ENCODE results near the gene KIAA1328. TPM values are rescaled to one million over a fixed set of nuclear protein-coding genes. Genes with fewer than 3 reads are reported as not detected.

KIAA1328 gene
- total RNA-seq, 8 experiments from 2014 or later: 2.3 to 11.3 (median 8.8) TPM

DNA sequence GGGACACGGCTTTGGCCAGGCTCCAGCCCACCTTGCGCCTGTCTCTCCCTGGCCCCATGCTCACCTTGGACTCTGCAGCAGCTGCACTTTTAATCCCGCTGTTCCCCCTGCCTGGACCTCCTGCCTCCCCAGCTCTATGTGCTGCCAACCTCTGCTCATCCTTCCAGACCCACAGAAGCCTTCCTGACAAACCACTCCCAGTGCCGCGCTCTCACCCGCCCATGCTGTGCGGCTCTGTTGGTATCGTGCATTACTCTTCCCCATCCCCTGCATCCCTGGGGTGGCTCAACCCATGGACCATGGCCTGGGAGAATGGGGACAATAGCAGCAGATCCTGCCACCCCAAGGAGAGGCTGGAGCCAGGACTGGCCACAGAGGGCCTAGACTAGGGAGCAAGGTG is 433.1 kb downstream of the KIAA1328 start:
- WGBS, 10 experiments: 60 to 100% methylated on average over 1 of the region's 8 CpGs; no CpG with 5 or more reads in 8 of the 10 experiments
- H3K27ac ChIP-seq: no peak overlapping the region
- no peak for ATAC-seq (replicated peaks in 6 of 8)
- H3K4me1 ChIP-seq (replicated peaks in 1 of 2): no peaks in the 10 kb centered on the region
- in situ Hi-C loops (cut with MboI; ENCODE audit: low pct_unique_long_range_greater_than_20kb in 2 of 9, low sequenced_read_pairs in 9 of 9, unreplicated experiment in 9 of 9): no loop called here
- H3K4me3 ChIP-seq: no peak overlapping the region

DNA sequence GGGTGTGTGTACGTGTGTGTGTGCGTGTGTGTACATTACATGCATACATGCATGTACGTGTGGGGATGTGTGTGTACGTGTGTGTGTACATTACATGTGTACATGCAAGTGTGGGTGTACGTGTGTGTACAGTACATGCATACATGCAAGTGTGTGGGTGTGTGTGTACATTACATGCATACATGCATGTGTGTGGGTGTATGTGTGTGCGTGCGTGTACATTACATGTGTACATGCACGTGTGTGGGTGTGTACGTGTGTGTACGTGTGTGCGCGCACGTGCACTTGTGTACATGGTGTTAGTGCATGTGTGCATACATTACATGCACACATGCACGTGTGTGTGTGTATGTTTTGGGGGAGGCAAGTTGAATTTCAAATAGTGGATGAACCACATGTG is 436.0 kb downstream of the KIAA1328 start:
- Histone ChIP-seq H3K4me3 (no peak overlapping the region), H3K27ac (no peak overlapping the region), H3K4me1 (replicated peaks in 1 of 2) (no peaks in the 10 kb centered on the region)
- 47 to 100% (median 69%) methylated on average over 1 to 14 of the region's 14 CpGs; no CpG with 5 or more reads in 3 of the 10 experiments for WGBS, 10 experiments
- in situ Hi-C loops (cut with MboI; ENCODE audit: low pct_unique_long_range_greater_than_20kb in 2 of 9, low sequenced_read_pairs in 9 of 9, unreplicated experiment in 9 of 9): no loop called here
- no peak for ATAC-seq (replicated peaks in 6 of 8)

DNA sequence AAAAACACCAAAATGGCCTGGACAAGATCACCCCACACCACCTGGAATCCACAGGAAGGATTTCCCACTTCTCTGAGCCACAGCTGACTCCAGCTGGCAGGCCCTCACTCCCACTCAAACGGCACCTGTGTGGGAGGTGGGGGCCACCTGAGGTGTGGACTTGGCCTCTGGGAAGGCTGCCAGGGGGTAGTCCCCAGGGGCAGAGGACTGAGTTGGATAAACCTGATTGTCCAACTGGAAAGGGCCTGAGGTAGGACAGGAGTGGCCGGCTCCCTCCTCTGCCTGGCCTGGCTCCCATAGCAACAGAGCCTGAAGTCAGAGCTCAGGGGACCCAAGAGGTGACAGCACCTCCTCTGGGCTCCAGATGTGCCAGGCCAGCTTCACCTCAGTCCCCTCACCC is 436.5 kb downstream of the KIAA1328 start:
- ATAC-seq (replicated peaks in 6 of 8): no peak
- Histone ChIP-seq H3K27ac (no peak overlapping the region), H3K4me3 (no peak overlapping the region), H3K4me1 (replicated peaks in 1 of 2) (no peaks in the 10 kb centered on the region)
- in situ Hi-C loops (cut with MboI; ENCODE audit: low pct_unique_long_range_greater_than_20kb in 2 of 9, low sequenced_read_pairs in 9 of 9, unreplicated experiment in 9 of 9): no loop called here
- 20 to 40% methylated on average over 1 of the region's 2 CpGs; no CpG with 5 or more reads in 8 of the 10 experiments for WGBS, 10 experiments

DNA sequence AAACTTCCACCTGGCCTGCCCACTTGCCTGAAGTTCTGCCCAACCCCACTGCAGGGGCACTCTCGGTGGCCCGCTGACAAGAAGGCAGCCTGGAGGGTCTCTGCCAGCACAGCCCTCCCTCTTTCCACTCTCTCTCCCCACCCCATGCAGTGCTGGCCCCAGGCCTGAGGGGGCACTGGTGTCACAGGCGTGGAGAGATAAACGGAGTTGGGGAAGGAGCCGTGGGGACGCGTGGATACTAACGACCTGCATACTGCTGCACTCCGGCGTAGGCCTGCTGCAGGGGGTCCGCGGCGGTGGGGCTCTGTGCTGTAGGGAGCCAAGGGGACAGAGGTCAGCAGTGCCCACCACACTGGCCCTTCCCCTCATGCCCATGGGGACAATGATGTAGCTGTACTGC is 437.4 kb downstream of the KIAA1328 start:
- peak in 4 of 8 experiments; percentile 27 to 71 (median 46) for ATAC-seq (replicated peaks in 6 of 8)
- in situ Hi-C loops (cut with MboI; ENCODE audit: low pct_unique_long_range_greater_than_20kb in 2 of 9, low sequenced_read_pairs in 9 of 9, unreplicated experiment in 9 of 9): no loop called here
- Histone ChIP-seq H3K4me1 (replicated peaks in 1 of 2) (no peaks in the 10 kb centered on the region), H3K4me3 (no peak overlapping the region), H3K27ac (no peak overlapping the region)
- 0 to 47% (median 32%) methylated on average over 1 to 10 of the region's 13 CpGs; no CpG with 5 or more reads in 6 of the 10 experiments for WGBS, 10 experiments

DNA sequence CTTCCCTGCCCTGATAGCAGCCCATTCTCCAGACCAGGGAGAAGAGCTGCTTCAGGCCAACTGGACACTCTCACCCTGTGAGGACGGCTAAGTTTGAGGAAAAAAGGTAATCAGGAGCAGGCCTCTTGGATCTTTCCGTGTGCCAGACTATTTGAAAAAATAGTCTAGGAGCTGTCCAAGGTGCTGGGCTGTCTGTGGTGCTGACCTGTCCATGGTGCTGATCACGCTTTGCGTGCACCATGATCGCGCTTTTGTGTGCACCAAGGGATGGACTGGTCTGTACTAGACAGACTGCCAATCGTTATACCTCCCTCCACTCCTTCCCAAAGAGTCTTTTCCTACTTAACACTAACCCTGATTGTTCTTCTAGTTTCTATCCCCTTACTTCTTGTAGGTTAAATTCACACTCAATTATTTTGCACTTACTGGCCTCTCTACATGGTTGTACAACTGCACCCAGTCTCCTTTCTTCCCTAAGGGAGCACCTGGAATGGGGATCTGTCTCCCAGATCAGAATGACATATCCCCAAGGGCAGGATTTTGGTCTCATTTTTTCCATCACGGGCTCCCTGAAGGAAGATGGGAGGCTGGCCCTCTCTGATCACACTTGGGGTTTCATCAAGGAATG is 441.2 kb downstream of the KIAA1328 start:
- 0 to 33% (median 23%) methylated on average over 1 to 8 of the region's 8 CpGs; no CpG with 5 or more reads in 1 of the 10 experiments for WGBS, 10 experiments
- peak; percentile 23 to 54 (median 46) for ATAC-seq (replicated peaks in 6 of 8)
- Histone ChIP-seq H3K4me1 (replicated peaks in 1 of 2) (no peaks in the 10 kb centered on the region), H3K27ac (no peak overlapping the region), H3K4me3 (no peak overlapping the region)
- in situ Hi-C loops (cut with MboI; ENCODE audit: low pct_unique_long_range_greater_than_20kb in 2 of 9, low sequenced_read_pairs in 9 of 9, unreplicated experiment in 9 of 9): no loop called here

DNA sequence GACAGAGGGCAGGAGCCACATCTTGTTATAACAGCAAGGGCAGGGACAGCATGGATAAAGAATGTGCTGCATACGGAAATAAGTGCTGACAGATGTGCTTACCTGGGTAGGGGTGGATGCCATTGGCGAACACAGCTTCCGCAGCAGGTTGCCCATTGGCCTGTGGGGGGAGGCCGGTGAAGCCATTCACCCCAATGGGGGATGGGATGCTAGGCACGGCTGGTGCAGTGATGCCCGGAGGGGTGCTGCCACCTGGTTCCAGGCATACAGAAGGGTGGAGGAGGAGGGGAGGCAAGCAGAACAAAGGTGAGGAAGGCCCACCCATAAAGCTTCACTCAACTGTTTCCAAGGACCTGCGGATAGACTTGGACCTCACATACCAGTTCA is 441.7 kb downstream of the KIAA1328 start:
- no peak for ATAC-seq (replicated peaks in 6 of 8)
- WGBS, 10 experiments: 0 to 100% (median 70%) methylated on average over 1 to 3 of the region's 7 CpGs; no CpG with 5 or more reads in 6 of the 10 experiments

DNA sequence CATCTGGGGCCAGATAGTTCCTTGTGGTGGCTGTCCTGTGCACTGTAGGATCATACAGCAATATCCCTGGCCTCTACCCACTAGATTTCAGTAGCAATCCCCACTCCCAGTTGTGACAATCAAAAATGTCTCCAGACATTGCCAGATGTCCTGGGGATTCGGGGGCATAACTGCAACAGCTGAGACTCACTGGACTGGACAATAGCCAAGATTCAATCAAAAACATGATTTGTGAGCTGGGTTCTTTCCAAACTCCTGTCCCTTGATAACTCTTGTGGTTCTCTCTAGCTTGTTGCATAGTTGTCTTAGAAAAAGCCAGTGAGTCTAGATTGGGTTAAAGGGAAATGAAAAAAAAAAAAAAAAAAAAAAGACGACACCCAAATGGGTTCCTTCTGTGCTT is 443.3 kb downstream of the KIAA1328 start:
- no peak overlapping the region for H3K27ac ChIP-seq
- peaks cover 0 to 5% of the 10 kb centered on the region in 2 donors for H3K4me1 ChIP-seq (replicated peaks in 1 of 2)
- no peak overlapping the region for H3K4me3 ChIP-seq
- in situ Hi-C loops (cut with MboI; ENCODE audit: low pct_unique_long_range_greater_than_20kb in 2 of 9, low sequenced_read_pairs in 9 of 9, unreplicated experiment in 9 of 9): no loop called here
- no peak for ATAC-seq (replicated peaks in 6 of 8)
- 7 to 100% (median 60%) methylated on average over 1 to 2 of the region's 2 CpGs; no CpG with 5 or more reads in 1 of the 10 experiments for WGBS, 10 experiments

More for the DNA sequence above, 441.7 kb downstream of the KIAA1328 start:
- Histone ChIP-seq H3K4me1 (replicated peaks in 1 of 2) (no peaks in the 10 kb centered on the region), H3K4me3 (no peak overlapping the region), H3K27ac (no peak overlapping the region)
- in situ Hi-C loops (cut with MboI; ENCODE audit: low pct_unique_long_range_greater_than_20kb in 2 of 9, low sequenced_read_pairs in 9 of 9, unreplicated experiment in 9 of 9): no loop called here

DNA sequence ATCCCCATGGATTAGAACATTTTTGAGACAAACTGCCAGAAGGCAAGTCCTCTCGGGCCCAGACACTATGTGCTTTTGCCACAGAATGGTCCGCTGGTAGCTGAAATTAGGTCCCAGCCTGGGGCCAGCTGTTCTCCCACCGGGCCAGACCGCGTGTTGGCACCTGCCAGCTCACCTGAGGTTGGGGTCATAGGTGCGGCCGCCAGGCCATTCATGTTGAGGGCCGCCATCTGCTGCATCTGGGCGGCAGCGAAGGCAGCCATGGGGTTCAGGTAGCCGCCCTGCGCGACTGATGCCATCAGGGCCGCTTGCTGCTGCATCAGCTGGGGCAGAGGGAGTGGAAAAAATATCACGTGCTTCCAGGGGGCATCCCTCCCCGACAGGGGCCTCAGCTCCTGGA is 443.9 kb downstream of the KIAA1328 start:
- ATAC-seq (replicated peaks in 6 of 8): no peak
- 0 to 100% (median 63%) methylated on average over 1 to 8 of the region's 16 CpGs; no CpG with 5 or more reads in 2 of the 10 experiments for WGBS, 10 experiments
- Histone ChIP-seq H3K4me3 (no peak overlapping the region), H3K27ac (no peak overlapping the region), H3K4me1 (replicated peaks in 1 of 2) (peaks cover 0 to 5% of the 10 kb centered on the region in 2 donors)
- in situ Hi-C loops (cut with MboI; ENCODE audit: low pct_unique_long_range_greater_than_20kb in 2 of 9, low sequenced_read_pairs in 9 of 9, unreplicated experiment in 9 of 9): no loop called here

DNA sequence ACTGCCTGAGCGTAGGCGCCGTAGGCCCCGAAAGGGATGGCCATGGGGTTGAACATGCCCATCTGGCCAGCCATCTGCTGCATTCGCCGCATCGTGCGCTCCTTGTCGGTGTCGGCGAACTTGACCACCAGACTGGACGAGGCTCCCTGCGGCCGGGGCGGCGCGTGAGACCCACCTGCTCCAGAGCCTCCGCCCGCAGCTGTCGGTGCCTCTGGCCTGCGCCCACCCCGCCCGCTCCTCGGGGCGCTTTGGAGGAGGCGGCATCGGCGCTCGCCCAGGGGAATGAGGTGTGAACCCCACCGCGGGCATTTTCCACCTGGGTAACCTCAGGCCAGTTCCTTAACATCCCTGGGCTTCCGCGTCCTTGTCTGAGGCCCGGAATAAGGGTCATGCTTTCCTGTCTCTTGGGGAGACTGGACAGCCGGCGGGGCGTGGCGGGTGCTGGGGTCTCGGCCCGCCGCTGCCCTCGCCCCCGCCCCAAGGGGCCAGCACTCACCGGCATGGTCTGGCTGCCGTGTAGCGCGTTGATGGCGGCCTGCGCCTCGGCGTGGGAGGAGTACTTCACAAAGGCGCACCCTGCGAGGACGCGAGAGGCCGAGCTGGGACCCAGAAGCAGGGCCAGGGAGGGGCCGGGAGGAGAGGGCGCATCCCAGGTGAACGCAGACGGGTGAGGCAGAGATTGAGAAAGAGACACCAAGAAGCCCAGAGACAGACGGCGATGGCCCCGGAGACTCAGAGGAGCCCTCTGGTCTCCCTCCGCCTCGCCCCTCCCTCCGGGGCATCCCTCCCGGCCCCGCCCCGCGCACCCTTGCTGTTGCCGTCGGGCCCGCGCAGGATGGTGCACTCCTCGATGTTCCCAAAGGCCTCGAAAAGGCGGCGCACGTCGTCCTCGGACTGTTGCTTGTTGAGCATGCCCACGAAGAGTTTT is 445.6 kb downstream of the KIAA1328 start:
- 40 to 97% methylated on average over 2 to 18 of the region's 82 CpGs; no CpG with 5 or more reads in 8 of the 10 experiments for WGBS, 10 experiments
- H3K4me1 ChIP-seq (replicated peaks in 1 of 2): peaks cover 0 to 5% of the 10 kb centered on the region in 2 donors
- H3K27ac ChIP-seq: no peak overlapping the region
- no peak overlapping the region for H3K4me3 ChIP-seq
- in situ Hi-C loops (cut with MboI; ENCODE audit: low pct_unique_long_range_greater_than_20kb in 2 of 9, low sequenced_read_pairs in 9 of 9, unreplicated experiment in 9 of 9): no loop called here
- ATAC-seq (replicated peaks in 6 of 8): peak in 1 of 8 experiments; percentile 44

DNA sequence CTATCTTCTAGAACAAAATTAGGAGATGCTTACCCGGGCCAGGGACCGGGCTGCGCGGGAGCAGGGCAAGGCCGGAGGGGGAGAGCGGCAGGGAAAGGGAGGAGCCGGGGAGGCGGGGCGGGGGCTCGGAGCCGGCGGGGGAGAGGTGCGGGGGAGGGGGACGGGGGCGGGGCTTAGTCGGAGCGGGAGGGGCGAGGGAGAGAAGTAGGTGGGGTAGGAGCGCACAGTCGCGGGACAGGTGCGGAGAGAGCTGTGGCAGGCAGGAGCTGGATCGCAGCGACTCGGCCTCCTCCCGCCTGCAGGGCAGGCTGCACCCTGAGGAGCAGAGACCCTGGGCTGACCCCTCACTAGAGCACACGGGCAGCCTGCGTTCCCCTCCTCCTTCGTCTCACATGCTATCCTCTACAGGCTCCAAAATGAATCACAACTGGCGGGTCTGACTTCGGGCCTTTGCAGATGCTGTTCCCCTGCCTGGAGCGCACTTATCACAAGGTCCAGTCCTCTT is 446.4 kb downstream of the KIAA1328 start:
- in situ Hi-C loops (cut with MboI; ENCODE audit: low pct_unique_long_range_greater_than_20kb in 2 of 9, low sequenced_read_pairs in 9 of 9, unreplicated experiment in 9 of 9): no loop called here
- no peak overlapping the region for H3K27ac ChIP-seq
- WGBS, 10 experiments: 69 to 100% (median 84%) methylated on average over 1 to 7 of the region's 32 CpGs; no CpG with 5 or more reads in 7 of the 10 experiments
- no peak overlapping the region for H3K4me3 ChIP-seq
- peak in 3 of 8 experiments; percentile 24 to 51 (median 50) for ATAC-seq (replicated peaks in 6 of 8)
- H3K4me1 ChIP-seq (replicated peaks in 1 of 2): peaks cover 0 to 5% of the 10 kb centered on the region in 2 donors

DNA sequence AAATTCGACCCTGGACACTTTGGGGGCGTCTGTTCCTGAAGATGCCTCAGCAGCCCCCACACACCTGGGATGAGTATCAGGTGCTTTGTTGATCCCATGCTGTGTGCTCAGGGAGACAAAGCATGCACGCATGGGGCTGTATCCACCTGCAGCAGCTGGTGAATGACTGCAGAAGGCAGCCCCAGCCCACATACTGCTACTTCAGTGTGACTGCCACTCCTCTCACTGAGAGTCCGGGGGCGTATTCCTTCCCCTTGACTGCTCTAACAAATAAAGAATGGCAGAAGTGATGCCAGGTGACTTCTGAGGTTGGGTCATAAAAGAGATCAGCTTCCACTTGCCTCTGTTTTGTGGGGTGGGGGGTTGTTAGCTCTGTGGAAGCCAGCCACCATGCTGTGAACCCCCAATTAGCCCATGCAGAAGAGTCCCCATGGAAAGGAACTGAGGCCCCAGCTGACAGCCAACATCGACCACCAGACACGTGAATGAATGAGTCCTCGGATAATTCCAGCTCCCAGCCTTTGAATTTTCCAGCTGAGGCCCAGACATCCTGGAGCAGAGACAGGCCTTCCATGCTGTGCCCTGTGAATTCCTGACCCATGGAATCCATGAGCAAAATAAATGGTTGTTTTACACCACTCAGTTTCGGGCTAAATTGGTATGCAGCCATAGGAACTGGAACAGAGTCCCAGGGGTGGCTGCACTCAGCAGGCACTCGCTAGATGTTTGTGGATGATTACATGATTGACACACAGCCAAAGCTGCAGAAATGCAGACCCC is 447.4 kb downstream of the KIAA1328 start:
- Histone ChIP-seq H3K4me1 (replicated peaks in 1 of 2) (peaks cover 0 to 5% of the 10 kb centered on the region in 2 donors), H3K4me3 (no peak overlapping the region), H3K27ac (no peak overlapping the region)
- peak in 3 of 8 experiments; percentile 36 to 57 (median 45) for ATAC-seq (replicated peaks in 6 of 8)
- in situ Hi-C loops (cut with MboI; ENCODE audit: low pct_unique_long_range_greater_than_20kb in 2 of 9, low sequenced_read_pairs in 9 of 9, unreplicated experiment in 9 of 9): no loop called here
- 23 to 100% (median 65%) methylated on average over 1 to 4 of the region's 10 CpGs; no CpG with 5 or more reads in 2 of the 10 experiments for WGBS, 10 experiments

DNA sequence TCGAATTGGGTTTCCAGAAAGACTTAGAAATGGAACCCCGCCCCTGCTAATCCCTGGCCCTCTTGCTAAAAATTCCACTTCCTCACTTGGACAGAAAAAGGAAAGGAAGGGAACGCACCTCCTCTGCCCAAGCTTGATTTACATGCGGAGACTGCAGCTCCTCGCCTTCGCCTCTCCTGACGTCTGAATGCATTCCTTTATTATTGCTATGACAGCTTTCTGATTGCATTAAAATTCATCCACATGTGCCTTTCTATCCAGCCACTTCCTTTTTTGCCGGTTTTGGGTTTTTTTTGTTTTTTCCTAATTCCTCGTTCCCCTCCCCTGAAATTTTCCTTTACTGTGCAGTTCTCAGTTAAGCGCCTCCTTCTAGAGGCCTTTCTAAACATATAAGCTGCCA is 448.9 kb downstream of the KIAA1328 start:
- ATAC-seq (replicated peaks in 6 of 8): peak in 1 of 8 experiments; percentile 15
- Histone ChIP-seq H3K4me3 (no peak overlapping the region), H3K4me1 (replicated peaks in 1 of 2) (peaks cover 0 to 5% of the 10 kb centered on the region in 2 donors), H3K27ac (no peak overlapping the region)
- WGBS, 10 experiments: 6 to 84% (median 59%) methylated on average over 2 to 10 of the region's 10 CpGs
- in situ Hi-C loops (cut with MboI; ENCODE audit: low pct_unique_long_range_greater_than_20kb in 2 of 9, low sequenced_read_pairs in 9 of 9, unreplicated experiment in 9 of 9): no loop called here
